Liver (tissue), 9 donors: ENCODE measurements around the gene BTBD9. TPM values are rescaled to one million over a fixed set of nuclear protein-coding genes. Genes with fewer than 3 reads are reported as not detected.

Experiments used
- DNase-seq: peaks from one replicate; pipeline ENCODE4 v3.0.0-alpha.2; 2017; ENCODE audit warnings: low spot score
- H3K27ac ChIP-seq, 2 donors: one replicate each; pipeline ENCODE4 v1.7.0; 2013; ENCODE audit warnings: inconsistent platforms in 2 of 2, low read length in 2 of 2, control low read depth in 1 of 2, low read depth in 1 of 2, mild to moderate bottlenecking in 1 of 2
- H3K27me3 ChIP-seq, 4 donors: one replicate each; pipeline versions ENCODE4 v1.6.1 to v1.7.0; 2013; ENCODE audit warnings: low read length in 3 of 4, inconsistent platforms in 1 of 4, mild to moderate bottlenecking in 1 of 4, moderate library complexity in 1 of 4; ENCODE audit not compliant: control insufficient read depth in 4 of 4, insufficient read depth in 4 of 4
- H3K36me3 ChIP-seq, 4 donors: one replicate each; pipeline versions ENCODE4 v1.6.1 to v1.7.0; 2013; ENCODE audit warnings: low read length in 3 of 4, mild to moderate bottlenecking in 3 of 4, low read depth in 1 of 4, moderate library complexity in 1 of 4; ENCODE audit not compliant: control insufficient read depth in 4 of 4, insufficient read depth in 3 of 4
- H3K4me1 ChIP-seq, 4 donors: one replicate each; pipeline versions ENCODE4 v1.6.1 to v1.7.0; 2013; ENCODE audit warnings: low read length in 3 of 4, mild to moderate bottlenecking in 3 of 4, moderate library complexity in 1 of 4; ENCODE audit not compliant: control insufficient read depth in 4 of 4, insufficient read depth in 4 of 4
- H3K4me3 ChIP-seq, 3 donors: one replicate each; pipeline versions ENCODE4 v1.6.1 to v1.7.0; 2013; ENCODE audit warnings: low read length in 3 of 3, control low read depth in 1 of 3, low read depth in 1 of 3, mild to moderate bottlenecking in 1 of 3
- H3K9ac ChIP-seq, 2 donors: one replicate each; pipeline ENCODE4 v1.7.0; 2013; ENCODE audit warnings: low read length in 2 of 2, mild to moderate bottlenecking in 2 of 2, moderate library complexity in 2 of 2, control low read depth in 1 of 2, low read depth in 1 of 2
- H3K9me3 ChIP-seq, 4 donors: one replicate each; pipeline versions ENCODE4 v1.6.1 to v1.7.0; 2013; ENCODE audit warnings: low read length in 3 of 4; ENCODE audit not compliant: control insufficient read depth in 4 of 4
- ATF3 ChIP-seq: IDR thresholded peaks from 2 replicates; pipeline ENCODE4 v1.6.1; 2016; ENCODE audit warnings: antibody characterized with exemption
- CTCF ChIP-seq: fragments of 150-350 bp; IDR thresholded peaks from 2 replicates; pipeline ENCODE4 v1.5.1; 2017; ENCODE audit warnings: improper control_type of control experiment, low read depth, low read length; ENCODE audit not compliant: missing input control
- EGR1 ChIP-seq, 2 donors: IDR thresholded peaks; 2 replicates each; pipeline ENCODE4 v1.6.1; 2016 to 2018; ENCODE audit warnings: antibody characterized with exemption in 2 of 2, low read depth in 2 of 2
- FOXA2 ChIP-seq: IDR thresholded peaks from 2 replicates; pipeline ENCODE4 v1.6.1; 2016; ENCODE audit warnings: antibody characterized with exemption
- GABPA ChIP-seq, 2 donors: IDR thresholded peaks in 1 of 2; conservative IDR thresholded peaks in 1 of 2; 2 replicates each; pipeline ENCODE4 v1.6.1; 2016; ENCODE audit warnings: antibody characterized with exemption in 2 of 2, mild to moderate bottlenecking in 1 of 2, moderate library complexity in 1 of 2
- HNF4A ChIP-seq, 2 donors: conservative IDR thresholded peaks; 2 replicates each; pipeline ENCODE4 v1.6.1; 2016; ENCODE audit warnings: antibody characterized with exemption in 2 of 2, mild to moderate bottlenecking in 2 of 2
- HNF4G ChIP-seq: IDR thresholded peaks from 2 replicates; pipeline ENCODE4 v1.6.1; 2016; ENCODE audit warnings: antibody characterized with exemption
- JUND ChIP-seq, 2 donors: IDR thresholded peaks; 2 replicates each; pipeline ENCODE4 v1.6.1; 2016; ENCODE audit warnings: antibody characterized with exemption in 2 of 2
- MAX ChIP-seq: IDR thresholded peaks from 2 replicates; pipeline ENCODE4 v1.6.1; 2016; ENCODE audit warnings: antibody characterized with exemption
- NR2F2 ChIP-seq: IDR thresholded peaks from 2 replicates; pipeline ENCODE4 v1.6.1; 2016; ENCODE audit warnings: antibody characterized with exemption
- RAD21 ChIP-seq, 2 donors: IDR thresholded peaks; 2 replicates each; pipeline ENCODE4 v1.6.1; 2016; ENCODE audit warnings: antibody characterized with exemption in 2 of 2, mild to moderate bottlenecking in 2 of 2
- REST ChIP-seq: IDR thresholded peaks from 2 replicates; pipeline ENCODE4 v1.6.1; 2016; ENCODE audit warnings: antibody characterized with exemption, mild to moderate bottlenecking
- RXRA ChIP-seq, 2 donors: IDR thresholded peaks; 2 replicates each; pipeline ENCODE4 v1.6.1; 2017 to 2018; ENCODE audit warnings: antibody characterized with exemption in 2 of 2, mild to moderate bottlenecking in 1 of 2
- SP1 ChIP-seq: IDR thresholded peaks from 2 replicates; pipeline ENCODE4 v1.6.1; 2018; ENCODE audit warnings: antibody characterized with exemption, mild to moderate bottlenecking
- TAF1 ChIP-seq: conservative IDR thresholded peaks from 2 replicates; pipeline ENCODE4 v1.6.1; 2016; ENCODE audit warnings: antibody characterized with exemption, mild to moderate bottlenecking
- YY1 ChIP-seq: IDR thresholded peaks from 2 replicates; pipeline ENCODE4 v1.6.1; 2016; ENCODE audit warnings: antibody characterized with exemption, mild to moderate bottlenecking
- ZBTB33 ChIP-seq: IDR thresholded peaks from 2 replicates; pipeline ENCODE4 v1.6.1; 2016; ENCODE audit warnings: antibody characterized with exemption
- WGBS: extraction: QIAGEN DNeasy Blood & Tissue Kit; methylation state at CpG from one replicate; pipeline ENCODE4 v1.1.7; 2013; 5-methylcytosine and 5-hydroxymethylcytosine counted together
- polyA plus RNA-seq, 2 donors: library from polyadenylated mRNA; stranded (reverse) in 1 of 2; unstranded in 1 of 2; fragments of 200-250 nt in 1 of 2; fragments of >200 nt in 1 of 2; fragmentation: Nextera tagmentation in 1 of 2; extraction: Ambion mirVana in 1 of 2; gene quantifications; one replicate each; pipeline versions ENCODE4 v1.2.1 to v1.2.3, GENCODE V29; 2013 to 2015
- total RNA-seq, 2 donors: library from RNA; depleted of rRNA; stranded (reverse); fragments of >200 nt; gene quantifications; one replicate each; pipeline ENCODE4 v1.2.3, GENCODE V29; 2014
- donor health status: healthy.
- donor health status: healthy.
- donor health status: healthy.
- donor health status: healthy.
- donor health status: healthy.

Gene BTBD9
- total and polyA plus RNA-seq, 4 donors = 2.0 to 12.4 (median 5.7) TPM

- H3K36me3 ChIP-seq = peaks cover 1 to 7% (median 4%) of the 10 kb centered on the region in 4 donors
- H3K4me3 ChIP-seq = no peak overlapping the region
- H3K9ac ChIP-seq = no peak overlapping the region
- no peaks in the 10 kb centered on the region for H3K27me3 ChIP-seq
- no peak for DNase-seq
- no peaks in the 10 kb centered on the region for H3K9me3 ChIP-seq
- TF ChIP-seq EGR1 (IDR thresholded peaks at IDR 0.05; ENCODE audit: low read depth in 2 of 2) = no peak
- TF ChIP-seq FOXA2 = no peak
- no peak for TF ChIP-seq CTCF
- H3K4me1 ChIP-seq = no peaks in the 10 kb centered on the region
- H3K27ac ChIP-seq = no peak overlapping the region
Observed at GRCh38 chr6:38593409-38593808, 46.3 kb downstream of the BTBD9 start.

- 95% methylated on average over 1 of the region's 1 CpG for WGBS
- H3K4me1 ChIP-seq = no peaks in the 10 kb centered on the region
- TF ChIP-seq CTCF (no peak), ATF3 (no peak), YY1 (no peak), EGR1 (IDR thresholded peaks at IDR 0.05; ENCODE audit: low read depth in 2 of 2) (no peak), FOXA2 (no peak), NR2F2 (no peak), JUND (IDR thresholded peaks at IDR 0.05) (no peak), HNF4A (conservative IDR thresholded peaks at IDR 0.05) (no peak), SP1 (no peak), HNF4G (no peak), TAF1 (no peak), RXRA (IDR thresholded peaks at IDR 0.05) (no peak), REST (no peak), GABPA (IDR thresholded peaks at IDR 0.05 in 1 of 2, conservative IDR thresholded peaks at IDR 0.05 in 1 of 2) (no peak), RAD21 (IDR thresholded peaks at IDR 0.05) (no peak), MAX (no peak), ZBTB33 (no peak)
- H3K9ac ChIP-seq = no peak overlapping the region
- DNase-seq = no peak
- H3K36me3 ChIP-seq = peaks cover 1 to 7% (median 4%) of the 10 kb centered on the region in 4 donors
- H3K9me3 ChIP-seq = no peaks in the 10 kb centered on the region
- H3K4me3 ChIP-seq = no peak overlapping the region
- H3K27me3 ChIP-seq = no peaks in the 10 kb centered on the region
- H3K27ac ChIP-seq = no peak overlapping the region
Observed at GRCh38 chr6:38591439-38591838, 48.3 kb downstream of the BTBD9 start.
